SU-DHL-6 (cell line): Measurements from ENCODE around the gene UBAC2.

ENCODE experiments used
- H2AFZ ChIP-seq: fragments of 200-600 bp; sonication (generic); 2 replicates; pipeline ENCODE4 v1.6.1; 2014; ENCODE audit warnings: low read depth, mild to moderate bottlenecking, moderate library complexity, mixed read lengths, antibody characterized with exemption, low read length; ENCODE audit not compliant: severe bottlenecking
- H3F3A ChIP-seq: fragments of 200-600 bp; shearing (Covaris generic); 2 replicates; pipeline ENCODE4 v1.6.0; 2016; ENCODE audit warnings: antibody characterized with exemption, mild to moderate bottlenecking; ENCODE audit not compliant: insufficient read depth
- H3K27ac ChIP-seq: fragments of 200-600 bp; sonication (generic); 2 replicates; pipeline ENCODE4 v1.5.1; 2016; ENCODE audit warnings: low read depth, mild to moderate bottlenecking, low read length, moderate library complexity, mixed read lengths
- H3K27me3 ChIP-seq: fragments of 200-600 bp; sonication (generic), shearing (Covaris generic); 2 replicates; pipeline ENCODE4 v1.6.0; 2014; ENCODE audit warnings: mild to moderate bottlenecking, low read length
- H3K36me3 ChIP-seq: fragments of 200-600 bp; sonication (generic); 2 replicates; pipeline ENCODE4 v1.6.1; 2014; ENCODE audit warnings: mild to moderate bottlenecking, low read length, mixed read lengths
- H3K4me2 ChIP-seq: fragments of 300-600, 200-600 bp; shearing (Covaris generic), sonication (generic); 2 replicates; pipeline ENCODE4 v1.6.0; 2014; ENCODE audit warnings: low read length, low read depth, mild to moderate bottlenecking; ENCODE audit not compliant: poor library complexity, severe bottlenecking
- H3K4me3 ChIP-seq: fragments of 200-600 bp; sonication (generic); 2 replicates; pipeline ENCODE4 v1.5.1; 2014; ENCODE audit warnings: antibody characterized with exemption, low read length, mild to moderate bottlenecking, mixed read lengths; ENCODE audit not compliant: insufficient read depth, poor library complexity, severe bottlenecking
- H3K79me2 ChIP-seq: fragments of 200-600 bp; sonication (generic); 2 replicates; pipeline ENCODE4 v1.6.1; 2014; ENCODE audit warnings: mild to moderate bottlenecking, low read length, moderate library complexity; ENCODE audit not compliant: insufficient read depth
- H3K9ac ChIP-seq: fragments of 200-600 bp; sonication (generic); 2 replicates; pipeline ENCODE4 v1.7.0; 2014; ENCODE audit warnings: mild to moderate bottlenecking, low read length
- H3K9me2 ChIP-seq: fragments of 200-600 bp; sonication (generic); replicated peaks from 2 replicates; pipeline ENCODE4 v1.6.1; 2014; ENCODE audit warnings: low read length; ENCODE audit not compliant: insufficient read depth
- H3K9me3 ChIP-seq: fragments of 200-600 bp; sonication (generic); 2 replicates; pipeline ENCODE4 v1.6.1; 2014; ENCODE audit warnings: low read length, mixed read lengths; ENCODE audit not compliant: insufficient read depth
- H4K20me1 ChIP-seq: fragments of 200-600 bp; sonication (generic); 2 replicates; pipeline ENCODE4 v1.6.1; 2014; ENCODE audit warnings: low read depth, mild to moderate bottlenecking, antibody characterized with exemption, low read length, moderate library complexity, mixed read lengths
- CTCF ChIP-seq: fragments of 200-600 bp; sonication (generic); IDR thresholded peaks from one replicate; pipeline ENCODE4 v1.5.1; 2017; ENCODE audit warnings: antibody characterized with exemption, mild to moderate bottlenecking, low read length, moderate library complexity; ENCODE audit not compliant: insufficient read depth, poor library complexity, severe bottlenecking
- EZH2phosphoT487 ChIP-seq: fragments of 200-600 bp; sonication (generic), shearing (Covaris generic); conservative IDR thresholded peaks from 2 replicates; pipeline ENCODE4 v1.6.1; 2018; ENCODE audit warnings: mild to moderate bottlenecking, antibody characterized with exemption, low read length, moderate library complexity, mixed read lengths

UBAC2 gene

GRCh38 chr13:99313501-99313900, 112.8 kb downstream of the UBAC2 start:
- Histone ChIP-seq H3K9ac (no peak overlapping the region), H3K4me3 (no peak overlapping the region), H4K20me1 (no peaks in the 10 kb centered on the region), H3K27ac (no peak overlapping the region), H3K9me2 (no peaks in the 10 kb centered on the region), H3K36me3 (no peaks in the 10 kb centered on the region), H3K27me3 (no peaks in the 10 kb centered on the region), H3K79me2 (no peaks in the 10 kb centered on the region), H3K9me3 (no peaks in the 10 kb centered on the region), H3K4me2 (no peak overlapping the region), H3F3A (no peaks in the 10 kb centered on the region), H2AFZ (no peak overlapping the region)
- TF ChIP-seq EZH2phosphoT487 (no peak), CTCF (no peak)

- Histone ChIP-seq H3K4me3 (no peak overlapping the region), H3F3A (no peaks in the 10 kb centered on the region), H3K27me3 (no peaks in the 10 kb centered on the region), H2AFZ (no peak overlapping the region), H4K20me1 (no peaks in the 10 kb centered on the region), H3K27ac (no peak overlapping the region), H3K9ac (no peak overlapping the region), H3K9me2 (no peaks in the 10 kb centered on the region), H3K36me3 (no peaks in the 10 kb centered on the region), H3K79me2 (no peaks in the 10 kb centered on the region), H3K4me2 (no peak overlapping the region), H3K9me3 (no peaks in the 10 kb centered on the region)
- no peak for TF ChIP-seq CTCF
- no peak for TF ChIP-seq EZH2phosphoT487
Measured at GRCh38 chr13:99313941-99314340, 113.3 kb downstream of the UBAC2 start.

- no peaks in the 10 kb centered on the region for H3K79me2 ChIP-seq
- no peak overlapping the region for H2AFZ ChIP-seq
- H3K9me3 ChIP-seq = no peaks in the 10 kb centered on the region
- no peak overlapping the region for H3K9ac ChIP-seq
- H3K27ac ChIP-seq = no peak overlapping the region
- H3K4me2 ChIP-seq = no peak overlapping the region
- H4K20me1 ChIP-seq = no peaks in the 10 kb centered on the region
- H3K9me2 ChIP-seq = no peaks in the 10 kb centered on the region
- no peak overlapping the region for H3K4me3 ChIP-seq
- H3K27me3 ChIP-seq = no peaks in the 10 kb centered on the region
- TF ChIP-seq CTCF = no peak
- no peak for TF ChIP-seq EZH2phosphoT487
- H3K36me3 ChIP-seq = 0 out of 2 replicates have a peak, but pooled peaks cover 4% of the 10 kb centered on the region
- no peaks in the 10 kb centered on the region for H3F3A ChIP-seq
Measured at GRCh38 chr13:99314640-99315176, 114.1 kb downstream of the UBAC2 start.
